A549 (cell line): Measurements from ENCODE around the gene STXBP2.

Experiments used
- CBX8 ChIP-seq: fragments of 200-600 bp; sonication (generic); IDR thresholded peaks from 2 replicates; pipeline ENCODE4 v1.6.1; 2016
- EP300 ChIP-seq, 2 experiments: fragments of >200 bp; sonication (Bioruptor Twin); formaldehyde crosslinking; IDR thresholded peaks; 2 replicates in 1 of 2; 3 replicates in 1 of 2; pipeline ENCODE4 v1.6.1; 2016 to 2017
- HDAC2 ChIP-seq: fragments of 200-600 bp; sonication (generic); IDR thresholded peaks from 2 replicates; pipeline ENCODE4 v1.6.1; 2016
- POLR2A ChIP-seq: IDR thresholded peaks from 2 replicates; pipeline ENCODE4 v1.6.1; 2012; ENCODE audit warnings: mild to moderate bottlenecking, low read length
- ZSCAN20 ChIP-seq: fragments of 250-450 bp; sonication (Bioruptor Pico); IDR thresholded peaks from 2 replicates; pipeline ENCODE4 v1.8.0; 2022; ENCODE audit warnings: mild to moderate bottlenecking, moderate library complexity
- TF ChIP-seq, protein P1 (sequence below): fragments of >200 bp; sonication (Bioruptor Twin); formaldehyde crosslinking; IDR thresholded peaks from 3 replicates; pipeline ENCODE4 v1.5.1; 2016
- TF ChIP-seq, protein P2 (sequence below): fragments of 450-650 bp; IDR thresholded peaks from 2 replicates; pipeline ENCODE4 v1.6.1; 2014; ENCODE audit warnings: antibody characterized with exemption
- TF ChIP-seq, protein P3 (sequence below): fragments of 200-600 bp; sonication (generic); IDR thresholded peaks from 2 replicates; pipeline ENCODE4 v1.6.1; 2016; ENCODE audit warnings: antibody characterized with exemption, mild to moderate bottlenecking, moderate library complexity
- TF ChIP-seq, protein P4 (sequence below): fragments of >200 bp; sonication (Bioruptor Twin); formaldehyde crosslinking; IDR thresholded peaks from 3 replicates; pipeline ENCODE4 v1.6.1; 2016
- TF ChIP-seq, protein P5 (sequence below): IDR thresholded peaks from 2 replicates; pipeline ENCODE4 v1.6.1; 2012; ENCODE audit warnings: low read depth, borderline replicate concordance

DNA sequence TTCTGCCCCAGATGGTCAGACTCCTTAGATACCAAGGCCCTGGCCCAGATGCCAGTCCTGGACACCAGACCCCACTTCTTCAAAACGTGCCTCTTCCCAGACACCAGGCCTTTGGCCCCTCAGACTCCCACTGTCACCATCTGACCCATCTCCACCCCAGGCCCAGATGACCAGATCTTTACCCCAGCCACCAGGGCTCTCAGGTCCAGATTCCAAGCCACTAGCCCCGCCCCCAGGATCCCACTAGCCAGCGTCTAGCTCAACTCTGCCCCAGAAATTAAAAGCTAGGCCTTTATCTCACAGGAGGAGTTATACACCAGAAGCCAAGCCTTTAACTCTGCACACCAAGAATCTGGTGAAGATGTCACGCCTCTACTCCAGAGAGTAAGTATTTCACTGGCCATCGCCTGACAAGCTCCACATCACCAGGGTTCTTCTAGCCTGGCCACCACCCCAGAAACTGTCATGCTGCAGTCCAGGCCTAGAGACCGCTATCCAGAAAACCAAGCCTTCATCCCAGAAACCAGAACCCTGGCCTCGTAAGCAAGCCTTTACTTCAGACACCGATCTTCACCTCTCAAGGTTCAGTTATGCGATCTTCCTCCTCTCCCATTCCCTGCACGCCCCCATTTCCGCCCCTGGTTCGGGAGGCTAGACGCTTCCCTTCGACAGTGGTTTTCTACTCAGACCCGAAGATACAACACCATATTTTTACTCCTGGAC lies 8.2 kb upstream of the STXBP2 start:
- TF ChIP-seq, protein P1, sequence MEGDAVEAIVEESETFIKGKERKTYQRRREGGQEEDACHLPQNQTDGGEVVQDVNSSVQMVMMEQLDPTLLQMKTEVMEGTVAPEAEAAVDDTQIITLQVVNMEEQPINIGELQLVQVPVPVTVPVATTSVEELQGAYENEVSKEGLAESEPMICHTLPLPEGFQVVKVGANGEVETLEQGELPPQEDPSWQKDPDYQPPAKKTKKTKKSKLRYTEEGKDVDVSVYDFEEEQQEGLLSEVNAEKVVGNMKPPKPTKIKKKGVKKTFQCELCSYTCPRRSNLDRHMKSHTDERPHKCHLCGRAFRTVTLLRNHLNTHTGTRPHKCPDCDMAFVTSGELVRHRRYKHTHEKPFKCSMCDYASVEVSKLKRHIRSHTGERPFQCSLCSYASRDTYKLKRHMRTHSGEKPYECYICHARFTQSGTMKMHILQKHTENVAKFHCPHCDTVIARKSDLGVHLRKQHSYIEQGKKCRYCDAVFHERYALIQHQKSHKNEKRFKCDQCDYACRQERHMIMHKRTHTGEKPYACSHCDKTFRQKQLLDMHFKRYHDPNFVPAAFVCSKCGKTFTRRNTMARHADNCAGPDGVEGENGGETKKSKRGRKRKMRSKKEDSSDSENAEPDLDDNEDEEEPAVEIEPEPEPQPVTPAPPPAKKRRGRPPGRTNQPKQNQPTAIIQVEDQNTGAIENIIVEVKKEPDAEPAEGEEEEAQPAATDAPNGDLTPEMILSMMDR, result no peak
- TF ChIP-seq POLR2A (no peak), ZSCAN20 (no peak), HDAC2 (no peak), CBX8 (no peak), EP300 (IDR thresholded peaks at IDR 0.05) (no peak)
- TF ChIP-seq, protein P2, sequence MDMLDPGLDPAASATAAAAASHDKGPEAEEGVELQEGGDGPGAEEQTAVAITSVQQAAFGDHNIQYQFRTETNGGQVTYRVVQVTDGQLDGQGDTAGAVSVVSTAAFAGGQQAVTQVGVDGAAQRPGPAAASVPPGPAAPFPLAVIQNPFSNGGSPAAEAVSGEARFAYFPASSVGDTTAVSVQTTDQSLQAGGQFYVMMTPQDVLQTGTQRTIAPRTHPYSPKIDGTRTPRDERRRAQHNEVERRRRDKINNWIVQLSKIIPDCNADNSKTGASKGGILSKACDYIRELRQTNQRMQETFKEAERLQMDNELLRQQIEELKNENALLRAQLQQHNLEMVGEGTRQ, result no peak
- TF ChIP-seq, protein P3, sequence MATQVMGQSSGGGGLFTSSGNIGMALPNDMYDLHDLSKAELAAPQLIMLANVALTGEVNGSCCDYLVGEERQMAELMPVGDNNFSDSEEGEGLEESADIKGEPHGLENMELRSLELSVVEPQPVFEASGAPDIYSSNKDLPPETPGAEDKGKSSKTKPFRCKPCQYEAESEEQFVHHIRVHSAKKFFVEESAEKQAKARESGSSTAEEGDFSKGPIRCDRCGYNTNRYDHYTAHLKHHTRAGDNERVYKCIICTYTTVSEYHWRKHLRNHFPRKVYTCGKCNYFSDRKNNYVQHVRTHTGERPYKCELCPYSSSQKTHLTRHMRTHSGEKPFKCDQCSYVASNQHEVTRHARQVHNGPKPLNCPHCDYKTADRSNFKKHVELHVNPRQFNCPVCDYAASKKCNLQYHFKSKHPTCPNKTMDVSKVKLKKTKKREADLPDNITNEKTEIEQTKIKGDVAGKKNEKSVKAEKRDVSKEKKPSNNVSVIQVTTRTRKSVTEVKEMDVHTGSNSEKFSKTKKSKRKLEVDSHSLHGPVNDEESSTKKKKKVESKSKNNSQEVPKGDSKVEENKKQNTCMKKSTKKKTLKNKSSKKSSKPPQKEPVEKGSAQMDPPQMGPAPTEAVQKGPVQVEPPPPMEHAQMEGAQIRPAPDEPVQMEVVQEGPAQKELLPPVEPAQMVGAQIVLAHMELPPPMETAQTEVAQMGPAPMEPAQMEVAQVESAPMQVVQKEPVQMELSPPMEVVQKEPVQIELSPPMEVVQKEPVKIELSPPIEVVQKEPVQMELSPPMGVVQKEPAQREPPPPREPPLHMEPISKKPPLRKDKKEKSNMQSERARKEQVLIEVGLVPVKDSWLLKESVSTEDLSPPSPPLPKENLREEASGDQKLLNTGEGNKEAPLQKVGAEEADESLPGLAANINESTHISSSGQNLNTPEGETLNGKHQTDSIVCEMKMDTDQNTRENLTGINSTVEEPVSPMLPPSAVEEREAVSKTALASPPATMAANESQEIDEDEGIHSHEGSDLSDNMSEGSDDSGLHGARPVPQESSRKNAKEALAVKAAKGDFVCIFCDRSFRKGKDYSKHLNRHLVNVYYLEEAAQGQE, result no peak
- TF ChIP-seq, protein P4, sequence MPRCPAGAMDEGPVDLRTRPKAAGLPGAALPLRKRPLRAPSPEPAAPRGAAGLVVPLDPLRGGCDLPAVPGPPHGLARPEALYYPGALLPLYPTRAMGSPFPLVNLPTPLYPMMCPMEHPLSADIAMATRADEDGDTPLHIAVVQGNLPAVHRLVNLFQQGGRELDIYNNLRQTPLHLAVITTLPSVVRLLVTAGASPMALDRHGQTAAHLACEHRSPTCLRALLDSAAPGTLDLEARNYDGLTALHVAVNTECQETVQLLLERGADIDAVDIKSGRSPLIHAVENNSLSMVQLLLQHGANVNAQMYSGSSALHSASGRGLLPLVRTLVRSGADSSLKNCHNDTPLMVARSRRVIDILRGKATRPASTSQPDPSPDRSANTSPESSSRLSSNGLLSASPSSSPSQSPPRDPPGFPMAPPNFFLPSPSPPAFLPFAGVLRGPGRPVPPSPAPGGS, result no peak
- TF ChIP-seq, protein P5, sequence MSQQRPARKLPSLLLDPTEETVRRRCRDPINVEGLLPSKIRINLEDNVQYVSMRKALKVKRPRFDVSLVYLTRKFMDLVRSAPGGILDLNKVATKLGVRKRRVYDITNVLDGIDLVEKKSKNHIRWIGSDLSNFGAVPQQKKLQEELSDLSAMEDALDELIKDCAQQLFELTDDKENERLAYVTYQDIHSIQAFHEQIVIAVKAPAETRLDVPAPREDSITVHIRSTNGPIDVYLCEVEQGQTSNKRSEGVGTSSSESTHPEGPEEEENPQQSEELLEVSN, result no peak
